MCF 10A (cell line): ENCODE results near the gene ZNF768. TPM values are rescaled to one million over a fixed set of nuclear protein-coding genes. Genes with fewer than 3 reads are reported as not detected.
"Not testable (repeated sequence)": the region's sequence is repeated elsewhere in the genome, so short reads cannot be mapped to it uniquely, and the experiment has no call there.

Experiments
- BruUV-seq: library from RNA; stranded (reverse); fragments of 400-500 nt; replicated peaks from 2 replicates; lab custom pipeline; 2021; lab: Mats Ljungman, UMichigan
- CTCF ChIA-PET: fragments of 300-600 bp; sonication (Branson Sonifier 250); formaldehyde crosslinking; extraction: SDS; loops from one replicate; lab custom pipeline; 2021; ENCODE audit warnings: antibody characterized with exemption, inconsistent platforms; lab: Yijun Ruan, JAX
- POLR2A ChIA-PET: fragments of 300-600, 350-650 bp; sonication (Branson Sonifier 250); formaldehyde crosslinking; extraction: SDS; loops from one replicate; lab custom pipeline; 2020; ENCODE audit warnings: antibody characterized with exemption, inconsistent platforms; lab: Yijun Ruan, JAX
- DNase-seq: peaks from one replicate; pipeline ENCODE4 v3.0.0-alpha.2; 2018; ENCODE audit not compliant: unreplicated experiment
- H3K27ac Mint-ChIP-seq: one replicate; pipeline ENCODE4 v1.8.0; 2022; ENCODE audit warnings: mild to moderate bottlenecking, low read depth, mixed read lengths; ENCODE audit not compliant: unreplicated experiment
- H3K27me3 Mint-ChIP-seq: one replicate; pipeline ENCODE4 v1.8.0; 2022; ENCODE audit warnings: mixed read lengths; ENCODE audit not compliant: insufficient read depth, unreplicated experiment
- H3K36me3 Mint-ChIP-seq: one replicate; pipeline ENCODE4 v1.8.0; 2022; ENCODE audit warnings: mild to moderate bottlenecking, moderate library complexity, mixed read lengths; ENCODE audit not compliant: insufficient read depth, unreplicated experiment
- H3K4me1 Mint-ChIP-seq: one replicate; pipeline ENCODE4 v1.8.0; 2022; ENCODE audit warnings: mixed read lengths; ENCODE audit not compliant: insufficient read depth, unreplicated experiment
- H3K4me3 Mint-ChIP-seq: one replicate; pipeline ENCODE4 v1.8.0; 2022; ENCODE audit warnings: mild to moderate bottlenecking, moderate library complexity, mixed read lengths; ENCODE audit not compliant: unreplicated experiment
- H3K9me3 Mint-ChIP-seq: one replicate; pipeline ENCODE4 v1.8.0; 2022; ENCODE audit warnings: mixed read lengths; ENCODE audit not compliant: unreplicated experiment
- CTCF ChIP-seq: fragments of 200-600 bp; IDR thresholded peaks from one replicate; pipeline ENCODE4 v1.8.0; 2022; ENCODE audit warnings: antibody characterized with exemption, mild to moderate bottlenecking; ENCODE audit not compliant: unreplicated experiment
- intact Hi-C: fragments of 100-400 bp; cut with micrococcal nuclease; formaldehyde crosslinking; loops from 2 replicates; pipeline ENCODE4 v1.14.1; 2022
- total RNA-seq: library from RNA; stranded (reverse); gene quantifications from 2 replicates; pipeline ENCODE4 v1.2.3, GENCODE V29; 2022

Gene ZNF768
- total RNA-seq, 1 experiment from 2014 or later = 39.3 TPM

GRCh38 chr16:30478766-30479478 is 47.4 kb downstream of the ZNF768 start:
- no peak for TF ChIP-seq CTCF
- peaks cover 11% of the 10 kb centered on the region for H3K36me3 Mint-ChIP-seq
- H3K27me3 Mint-ChIP-seq = no peaks in the 10 kb centered on the region
- CTCF ChIA-PET = interaction anchor here (0.6 to 1.9 kb wide), 2 partner anchors 28 to 29 kb away, joined by 5 to 7 read pairs; no protein-coding TSS in a partner anchor
- no peak overlapping the region for H3K4me3 Mint-ChIP-seq
- DNase-seq = no peak
- intact Hi-C loops = no loop called here
- H3K9me3 Mint-ChIP-seq = no peaks in the 10 kb centered on the region
- H3K4me1 Mint-ChIP-seq = no peaks in the 10 kb centered on the region
- no peak overlapping the region for H3K27ac Mint-ChIP-seq
- POLR2A ChIA-PET = no interaction called here
- no TSS peak for BruUV-seq

- not testable (repeated sequence) for BruUV-seq
Observed at GRCh38 chr16:30477773-30478172, 48.6 kb downstream of the ZNF768 start.

GRCh38 chr16:30476991-30477390 is 49.4 kb downstream of the ZNF768 start:
- Mint-ChIP-seq H3K36me3 (peaks cover 5% of the 10 kb centered on the region), H3K9me3 (no peaks in the 10 kb centered on the region), H3K27me3 (no peaks in the 10 kb centered on the region), H3K4me1 (no peaks in the 10 kb centered on the region), H3K27ac (no peak overlapping the region), H3K4me3 (no peak overlapping the region)
- ChIA-PET POLR2A (interaction anchor here (0.7 to 1.0 kb wide), 2 partner anchors 14 to 50 kb away, joined by 3 to 4 read pairs; no protein-coding TSS in a partner anchor), CTCF (interaction anchor here (1.2 kb wide), 1 partner anchor 47 kb away, joined by 3 read pairs; the partner anchor contains the start of gene DCTPP1)
- no peak for DNase-seq
- no peak for TF ChIP-seq CTCF
- intact Hi-C loops = no loop called here
- BruUV-seq = no TSS peak

More at GRCh38 chr16:30477773-30478172, 48.6 kb downstream of the ZNF768 start:
- DNase-seq, H3K36me3 Mint-ChIP-seq, H3K4me1 Mint-ChIP-seq, H3K9me3 Mint-ChIP-seq, H3K4me3 Mint-ChIP-seq, intact Hi-C loops, H3K27ac Mint-ChIP-seq, H3K27me3 Mint-ChIP-seq: not testable (repeated sequence)
- POLR2A ChIA-PET = interaction anchor here (0.7 kb wide), 1 partner anchor 49 kb away, joined by 4 read pairs; no protein-coding TSS in a partner anchor
- CTCF ChIA-PET = interaction anchor here (1.2 kb wide), 1 partner anchor 48 kb away, joined by 3 read pairs; the partner anchor contains the start of gene DCTPP1

GRCh38 chr16:30474684-30475083 is 51.7 kb downstream of the ZNF768 start:
- intact Hi-C loops = no loop called here
- H3K27me3 Mint-ChIP-seq = no peaks in the 10 kb centered on the region
- CTCF ChIA-PET = interaction anchor here (0.5 to 0.7 kb wide), 2 partner anchors 25 to 155 kb away, joined by 3 to 4 read pairs; no protein-coding TSS in a partner anchor
- no peaks in the 10 kb centered on the region for H3K9me3 Mint-ChIP-seq
- H3K36me3 Mint-ChIP-seq = no peaks in the 10 kb centered on the region
- no peak overlapping the region for H3K27ac Mint-ChIP-seq
- POLR2A ChIA-PET = interaction anchor here (0.7 kb wide), 1 partner anchor 549 kb away, joined by 3 read pairs; no protein-coding TSS in a partner anchor
- peaks cover 4% of the 10 kb centered on the region for H3K4me1 Mint-ChIP-seq
- no peak for TF ChIP-seq CTCF
- no peak overlapping the region for H3K4me3 Mint-ChIP-seq
- no peak for DNase-seq
- BruUV-seq = no TSS peak
